ENCODE measurements around the gene CAMTA1.
A peak's percentile ranks its signal among the peaks of the same experiment; 100 is the strongest.

CAMTA1 gene

DNA sequence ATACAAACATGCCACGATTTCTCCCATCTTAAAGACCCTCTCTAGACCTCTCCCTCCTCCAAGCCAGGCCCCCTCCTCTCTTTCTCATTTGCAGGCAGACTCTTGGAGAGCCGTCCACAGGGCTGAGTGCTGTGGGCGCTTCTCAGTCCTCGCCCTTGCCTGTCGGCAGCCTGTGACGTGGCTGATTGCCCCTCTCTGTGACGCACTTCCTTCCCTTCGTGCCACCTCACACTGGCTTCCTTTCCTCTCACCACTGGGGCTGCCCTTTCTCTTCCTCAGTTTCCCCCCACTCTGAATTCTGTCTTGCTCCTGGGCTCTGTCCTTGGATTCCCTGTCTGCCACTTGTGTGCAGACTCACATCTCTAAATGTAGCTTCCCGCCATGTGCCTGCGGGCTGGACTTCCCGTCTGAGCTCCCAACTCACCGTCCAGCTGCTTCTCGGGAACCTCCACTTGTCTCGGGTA is 227.2 kb downstream of the CAMTA1 start:
- DNase-seq (ENCODE audit: low read depth, low spot score) = no peak
- no peak overlapping the region for H3K27ac ChIP-seq

DNA sequence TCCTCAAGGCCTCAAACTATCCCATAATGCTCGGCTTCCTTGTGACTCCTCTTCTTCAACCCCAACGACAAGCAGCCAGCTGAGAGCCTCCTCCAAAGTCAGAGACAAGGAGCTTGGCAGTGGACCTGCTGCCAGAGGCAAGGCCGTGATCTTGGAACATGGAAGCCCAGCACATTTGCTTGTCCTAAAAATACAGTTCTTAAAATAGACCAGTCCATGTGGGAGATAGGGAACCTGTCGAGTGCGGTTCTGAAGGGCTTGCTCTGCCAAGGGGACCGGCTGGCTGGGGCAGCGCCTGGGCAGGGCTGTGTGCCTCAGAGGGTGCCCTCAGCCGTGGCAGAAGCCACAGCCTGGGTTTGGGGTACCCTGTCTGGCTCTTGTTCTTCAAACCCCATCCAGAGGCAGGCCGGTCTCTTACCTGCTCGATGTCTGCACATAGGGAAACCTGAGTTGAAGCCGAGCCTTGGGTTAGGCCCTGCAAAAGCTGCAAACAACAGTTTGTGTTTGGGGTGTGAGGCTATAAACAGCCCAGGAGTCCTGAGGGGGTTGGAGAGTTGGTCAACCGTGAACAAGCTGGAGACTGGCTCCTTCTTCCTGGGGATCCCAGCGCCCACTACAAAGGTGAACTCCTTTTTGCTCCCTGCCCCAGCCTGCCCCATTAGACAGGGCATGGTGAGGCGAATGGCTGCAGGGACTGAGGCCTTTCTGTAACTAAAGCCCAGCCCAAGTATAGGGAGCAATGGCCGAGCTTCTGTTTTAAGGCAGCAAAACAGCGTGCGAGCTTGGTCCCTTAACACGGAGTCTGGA is 228.8 kb downstream of the CAMTA1 start:
- H3K27ac ChIP-seq = no peak overlapping the region
- no peak for DNase-seq (ENCODE audit: low read depth, low spot score)

DNA sequence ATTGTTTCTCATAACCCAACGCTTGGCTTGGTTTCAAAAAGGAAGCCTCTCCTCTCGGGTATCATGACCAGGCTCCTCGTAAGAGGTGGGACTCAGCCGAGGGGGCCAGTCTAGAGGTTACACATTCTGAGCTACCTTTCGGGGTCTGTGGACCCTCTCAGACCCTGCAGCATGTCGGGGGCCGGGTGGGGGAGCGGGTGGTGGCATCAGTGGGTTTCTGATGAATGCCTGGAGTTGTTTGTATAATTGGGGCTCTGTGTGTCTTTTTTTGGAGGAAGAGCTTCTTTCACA is 229.3 kb downstream of the CAMTA1 start:
- H3K27ac ChIP-seq = no peak overlapping the region
- DNase-seq (ENCODE audit: low read depth, low spot score) = no peak

GRCh38 chr1:7015022-7015421 is 229.8 kb downstream of the CAMTA1 start:
- DNase-seq (ENCODE audit: low read depth, low spot score) = no peak
- H3K27ac ChIP-seq = no peak overlapping the region

GRCh38 chr1:7018351-7018750 is 233.1 kb downstream of the CAMTA1 start:
- DNase-seq (ENCODE audit: low read depth, low spot score) = no peak
- no peak overlapping the region for H3K27ac ChIP-seq

DNA sequence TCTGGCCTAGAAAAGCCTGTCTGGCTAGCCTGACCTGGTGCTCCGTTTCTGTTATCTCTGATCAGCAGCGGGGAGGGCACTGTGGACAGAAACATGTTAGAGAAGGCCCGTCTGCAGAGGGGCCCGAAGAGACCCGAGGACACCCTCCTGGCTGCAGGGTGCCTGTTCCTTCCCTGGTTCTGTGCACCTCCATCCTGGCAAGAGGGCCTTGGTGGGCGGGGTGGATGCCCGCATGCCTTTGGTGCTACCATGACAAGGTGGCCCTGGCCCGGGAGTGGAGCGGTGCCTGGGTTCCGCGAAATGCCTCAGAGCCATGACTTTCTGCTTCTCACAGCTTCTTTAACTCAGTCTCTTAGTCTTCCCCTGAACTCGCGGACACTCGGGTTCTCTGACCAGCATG is 233.6 kb downstream of the CAMTA1 start:
- DNase-seq (ENCODE audit: low read depth, low spot score) = no peak
- no peak overlapping the region for H3K27ac ChIP-seq

GRCh38 chr1:7019510-7019909 is 234.3 kb downstream of the CAMTA1 start:
- no peak for DNase-seq (ENCODE audit: low read depth, low spot score)
- H3K27ac ChIP-seq = no peak overlapping the region

GRCh38 chr1:7022058-7022457 is 236.8 kb downstream of the CAMTA1 start:
- no peak for DNase-seq (ENCODE audit: low read depth, low spot score)

DNA sequence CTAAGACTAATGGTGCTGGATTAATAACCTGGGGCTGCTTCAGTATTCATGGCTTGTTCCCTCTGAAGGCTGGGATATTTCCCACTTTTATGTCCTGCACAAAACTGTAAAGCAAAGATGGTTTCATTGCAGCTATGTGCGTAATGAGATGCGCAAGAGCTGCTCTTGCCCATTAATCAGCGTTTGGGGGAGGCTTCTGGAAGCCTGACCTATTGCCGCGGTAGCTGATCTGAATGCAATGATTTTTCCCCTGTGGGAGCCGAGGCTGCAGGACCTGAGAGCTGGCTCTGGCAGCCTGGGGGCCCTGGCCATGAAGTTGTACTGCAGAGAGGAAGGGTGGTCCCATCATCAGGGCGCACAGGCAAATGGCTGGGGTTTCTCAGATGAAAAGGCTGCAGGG is 239.8 kb downstream of the CAMTA1 start:
- DNase-seq (ENCODE audit: low read depth, low spot score) = no peak

More at GRCh38 chr1:7022058-7022457, 236.8 kb downstream of the CAMTA1 start:
- H3K27ac ChIP-seq = no peak overlapping the region

DNA sequence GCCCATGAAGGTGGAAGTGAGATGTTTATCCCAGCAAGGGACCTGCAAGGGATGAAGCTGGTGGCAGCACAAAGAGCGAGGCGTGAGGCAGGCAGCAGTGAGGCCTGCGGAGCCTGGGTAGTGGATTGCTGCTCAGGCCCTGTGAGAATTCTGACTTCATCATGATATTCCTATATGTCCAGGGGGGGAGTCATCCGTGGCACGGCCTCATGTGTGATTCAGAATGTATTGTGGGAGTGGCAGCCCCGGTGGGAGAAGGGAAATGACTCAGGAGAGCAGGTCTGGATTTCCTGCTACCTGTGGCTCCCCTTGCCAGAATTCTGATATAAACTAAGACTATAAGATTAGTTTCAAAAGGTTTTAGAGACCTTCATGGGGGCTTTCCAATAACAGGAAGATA is 240.9 kb downstream of the CAMTA1 start:
- H3K27ac ChIP-seq = peak overlapping the region; percentile 27
- peak; percentile 26 for DNase-seq (ENCODE audit: low read depth, low spot score)

More for the DNA sequence above, 239.8 kb downstream of the CAMTA1 start:
- no peak overlapping the region for H3K27ac ChIP-seq

- no peak for DNase-seq (ENCODE audit: low read depth, low spot score)
- H3K27ac ChIP-seq = no peak overlapping the region
Measured at GRCh38 chr1:7032992-7033391, 247.7 kb downstream of the CAMTA1 start.

DNA sequence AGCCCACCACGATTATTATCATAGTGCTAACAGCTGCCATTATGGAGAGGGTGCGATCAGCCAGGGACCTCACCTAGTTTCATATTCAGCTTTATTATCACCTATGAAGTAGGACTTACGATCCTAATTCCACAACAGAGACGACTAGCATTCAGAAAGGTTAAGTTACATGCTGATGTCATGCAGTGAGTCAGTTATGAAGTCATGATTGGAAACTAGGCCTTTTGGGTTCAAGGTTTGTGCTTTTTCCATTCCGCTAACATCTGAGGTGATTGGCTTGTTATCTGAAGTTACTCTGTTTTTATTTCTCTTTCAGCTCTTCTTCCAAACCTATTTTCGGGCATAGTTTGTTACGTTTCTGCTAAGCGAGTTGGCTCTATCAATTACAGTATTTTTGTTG is 251.1 kb downstream of the CAMTA1 start:
- DNase-seq (ENCODE audit: low read depth, low spot score) = no peak
- H3K27ac ChIP-seq = no peak overlapping the region

DNA sequence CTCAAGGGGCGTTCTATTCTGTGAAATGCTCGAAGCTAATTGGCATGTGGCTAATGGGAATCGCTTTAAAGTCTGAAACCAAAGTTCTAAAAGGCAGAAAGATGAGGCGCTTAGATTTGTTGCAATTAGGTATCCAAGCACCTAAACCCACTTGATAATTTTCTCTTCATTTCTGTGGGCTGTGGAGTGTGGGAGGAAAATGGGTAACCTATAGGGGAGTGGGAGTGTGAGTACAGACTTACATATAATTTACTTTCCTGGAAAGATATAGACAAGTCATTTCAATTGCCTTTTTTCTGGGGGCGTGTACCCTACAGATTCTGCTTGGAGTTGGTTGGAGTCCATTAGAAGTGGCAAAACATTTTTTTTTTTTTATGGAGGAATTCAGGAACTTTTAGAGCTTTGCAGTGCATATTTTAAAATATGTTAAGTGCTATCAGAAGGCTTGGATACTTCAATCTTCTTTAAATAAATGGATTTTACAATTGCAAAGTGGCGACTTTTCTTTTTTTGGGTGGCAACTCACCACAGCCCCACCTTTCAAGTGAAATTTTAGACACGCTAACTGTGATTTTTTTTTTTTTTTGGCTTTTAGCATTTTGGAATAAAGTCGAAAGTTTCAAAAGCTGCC is 254.5 kb downstream of the CAMTA1 start:
- H3K27ac ChIP-seq = no peak overlapping the region
- DNase-seq (ENCODE audit: low read depth, low spot score) = no peak

GRCh38 chr1:7040969-7041695 is 255.9 kb downstream of the CAMTA1 start:
- no peak overlapping the region for H3K27ac ChIP-seq
- no peak for DNase-seq (ENCODE audit: low read depth, low spot score)

DNA sequence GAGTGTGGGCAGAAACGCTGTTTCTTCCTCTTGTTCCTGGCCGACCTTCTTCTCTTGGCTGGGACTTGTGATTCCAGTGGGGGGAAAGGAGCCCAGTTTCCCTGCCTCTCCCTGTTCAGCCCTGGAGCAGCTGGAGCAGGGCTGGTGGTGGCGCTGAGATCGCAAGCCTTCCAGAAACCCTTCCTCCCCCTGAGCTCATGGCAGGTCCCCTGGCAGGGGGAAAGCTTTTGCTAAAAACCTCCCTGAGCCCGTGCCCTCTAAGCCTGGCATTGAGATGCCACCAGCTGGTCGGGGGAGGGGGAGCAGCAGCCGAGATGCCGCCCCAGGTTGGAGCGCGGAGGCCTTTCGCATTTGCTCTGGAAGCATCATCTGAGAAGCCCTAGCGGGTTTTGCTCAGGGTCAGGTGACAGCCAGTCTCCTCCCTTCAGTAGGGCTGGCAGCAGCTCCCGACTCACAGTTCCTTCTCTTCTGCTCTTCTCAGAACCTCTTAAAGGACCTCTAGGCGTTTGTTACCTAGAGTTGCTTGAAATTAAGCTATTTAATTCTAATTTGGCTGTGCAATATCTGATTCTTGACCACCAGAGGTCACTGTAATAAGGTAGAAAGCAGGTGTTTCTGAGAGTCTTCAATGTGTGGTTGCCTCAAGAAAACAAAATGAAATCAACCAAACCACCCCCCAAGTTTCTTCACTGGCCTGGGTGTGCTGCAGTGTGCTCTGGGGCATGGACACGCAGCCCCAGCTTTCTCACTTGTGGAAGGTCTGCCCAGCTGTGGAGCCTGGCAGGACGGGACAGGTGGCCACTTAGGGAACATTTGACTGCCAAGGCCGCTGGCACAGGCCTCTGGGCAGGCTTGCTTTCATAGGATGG is 257.3 kb downstream of the CAMTA1 start:
- no peak for DNase-seq (ENCODE audit: low read depth, low spot score)

GRCh38 chr1:7043191-7043549 is 257.9 kb downstream of the CAMTA1 start:
- no peak overlapping the region for H3K27ac ChIP-seq
- no peak for DNase-seq (ENCODE audit: low read depth, low spot score)

More for the DNA sequence above, 257.3 kb downstream of the CAMTA1 start:
- H3K27ac ChIP-seq = no peak overlapping the region

DNA sequence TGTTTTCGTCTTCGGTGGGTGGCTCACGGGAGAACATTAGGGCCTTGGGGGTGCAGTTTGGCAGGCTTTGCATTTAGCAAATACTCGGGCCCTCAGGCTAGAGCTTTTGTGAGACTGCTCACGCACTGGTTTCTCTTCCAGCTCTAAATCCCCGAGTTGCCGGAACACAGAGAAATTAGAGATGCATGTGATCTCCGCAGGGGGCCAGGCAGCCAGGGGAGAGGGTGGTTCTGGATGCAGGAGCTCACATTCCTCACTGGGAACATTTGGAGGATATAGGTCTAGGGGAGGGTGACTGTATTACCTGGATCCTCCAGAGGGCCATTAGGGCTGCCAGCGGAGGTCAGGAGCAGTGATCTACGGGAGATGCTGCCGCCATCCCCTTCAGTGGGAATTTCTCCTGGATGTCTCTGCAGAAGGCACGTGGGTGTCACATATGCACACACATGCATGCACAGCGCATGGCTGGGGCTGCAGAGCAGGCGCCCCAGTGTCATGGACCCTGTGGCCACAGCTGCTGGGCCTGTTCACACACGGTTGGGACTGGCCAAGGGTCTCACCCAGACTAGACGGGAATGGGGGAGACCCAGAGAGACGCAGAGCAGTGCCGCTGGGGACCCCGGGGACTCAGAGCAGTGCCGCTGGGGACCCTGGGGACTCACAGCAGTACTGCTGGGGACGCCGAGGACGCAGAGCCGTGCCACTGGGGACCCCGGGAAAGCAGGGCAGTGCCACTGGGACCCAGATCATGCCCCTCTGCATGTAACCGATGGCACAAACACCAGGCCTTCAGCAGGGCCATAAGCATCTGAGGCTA is 258.7 kb downstream of the CAMTA1 start:
- no peak overlapping the region for H3K27ac ChIP-seq
- no peak for DNase-seq (ENCODE audit: low read depth, low spot score)

DNA sequence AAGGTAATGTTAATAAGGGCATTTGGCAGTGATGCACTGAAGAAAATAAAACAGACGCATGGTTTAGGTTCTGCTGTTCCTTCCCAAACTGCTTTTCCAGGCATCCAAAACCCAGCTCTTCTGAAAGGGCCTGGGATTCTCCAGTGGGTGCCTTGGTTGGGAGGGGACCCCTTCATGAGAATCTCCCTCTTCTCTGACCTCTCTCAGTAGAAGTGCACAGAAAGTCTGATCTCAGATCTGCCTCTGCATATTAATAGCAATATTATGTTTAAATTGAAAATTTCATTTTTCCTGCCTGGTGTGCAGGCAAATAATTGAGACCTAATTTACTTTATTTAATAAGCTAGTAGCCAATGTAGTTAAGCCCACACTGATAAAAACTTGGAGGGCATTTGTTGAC is 260.6 kb downstream of the CAMTA1 start:
- no peak for DNase-seq (ENCODE audit: low read depth, low spot score)
- H3K27ac ChIP-seq = no peak overlapping the region

- peak; percentile 10 for DNase-seq (ENCODE audit: low read depth, low spot score)
- no peak overlapping the region for H3K27ac ChIP-seq
Measured at GRCh38 chr1:7046314-7046713, 261.1 kb downstream of the CAMTA1 start.

- H3K27ac ChIP-seq = no peak overlapping the region
- DNase-seq (ENCODE audit: low read depth, low spot score) = no peak
Measured at GRCh38 chr1:7046891-7047290, 261.6 kb downstream of the CAMTA1 start.
